DOHH2 (cell line): Measurements from ENCODE around the gene DEFB123.
"Not testable (repeated sequence)": the region's sequence is repeated elsewhere in the genome, so short reads cannot be mapped to it uniquely, and the experiment has no call there.

Experiments
- H3F3A ChIP-seq: fragments of 200-600 bp; sonication (generic), shearing (Covaris generic); 2 replicates; pipeline ENCODE4 v1.6.0; 2016; ENCODE audit warnings: antibody characterized with exemption, mild to moderate bottlenecking; ENCODE audit not compliant: control insufficient read depth, insufficient read depth
- H3K27ac ChIP-seq: fragments of 200-600 bp; sonication (generic); 2 replicates; pipeline ENCODE4 v1.5.1; 2014; ENCODE audit warnings: low read depth, mild to moderate bottlenecking, low read length, moderate library complexity
- H3K27me3 ChIP-seq: fragments of 200-600 bp; sonication (generic); 2 replicates; pipeline ENCODE4 v1.6.1; 2014; ENCODE audit warnings: mild to moderate bottlenecking, low read length, mixed read lengths; ENCODE audit not compliant: control insufficient read depth
- H3K36me3 ChIP-seq: fragments of 200-600 bp; sonication (generic); 2 replicates; pipeline ENCODE4 v1.6.1; 2014; ENCODE audit warnings: mild to moderate bottlenecking, low read length, moderate library complexity, mixed read lengths; ENCODE audit not compliant: control insufficient read depth
- H3K4me1 ChIP-seq: fragments of 200-600 bp; sonication (generic); 2 replicates; pipeline ENCODE4 v1.6.1; 2014; ENCODE audit warnings: mild to moderate bottlenecking, low read length, mixed read lengths; ENCODE audit not compliant: control insufficient read depth
- H3K4me2 ChIP-seq: fragments of 200-600 bp; sonication (generic); 2 replicates; pipeline ENCODE4 v1.6.0; 2014; ENCODE audit warnings: mild to moderate bottlenecking, low read length, moderate library complexity
- H3K4me3 ChIP-seq: fragments of 200-600 bp; sonication (generic); 2 replicates; pipeline ENCODE4 v1.5.1; 2014; ENCODE audit warnings: mild to moderate bottlenecking, low read length, mixed read lengths
- H3K79me2 ChIP-seq: fragments of 200-600 bp; sonication (generic); 2 replicates; pipeline ENCODE4 v1.6.1; 2014; ENCODE audit warnings: mild to moderate bottlenecking, low read length, mixed read lengths; ENCODE audit not compliant: control insufficient read depth
- H3K9me2 ChIP-seq: fragments of 200-600 bp; sonication (generic); replicated peaks from 2 replicates; pipeline ENCODE4 v1.6.1; 2014; ENCODE audit warnings: mild to moderate bottlenecking, low read length, mixed read lengths; ENCODE audit not compliant: control insufficient read depth
- H3K9me3 ChIP-seq: fragments of 200-600 bp; sonication (generic); 2 replicates; pipeline ENCODE4 v1.6.1; 2014; ENCODE audit warnings: antibody characterized with exemption, low read length, mixed read lengths; ENCODE audit not compliant: control insufficient read depth, insufficient read depth
- H4K20me1 ChIP-seq: fragments of 200-600 bp; sonication (generic); 2 replicates; pipeline ENCODE4 v1.6.0; 2014; ENCODE audit warnings: low read depth, mild to moderate bottlenecking, antibody characterized with exemption, low read length, moderate library complexity; ENCODE audit not compliant: control insufficient read depth, insufficient read depth
- CTCF ChIP-seq: fragments of 200-600 bp; sonication (generic); IDR thresholded peaks from one replicate; pipeline ENCODE4 v1.5.1; 2014; ENCODE audit warnings: antibody characterized with exemption, mild to moderate bottlenecking, low read depth, low read length; ENCODE audit not compliant: poor library complexity, severe bottlenecking
- EZH2phosphoT487 ChIP-seq: fragments of 200-600 bp; sonication (generic); IDR thresholded peaks from 2 replicates; pipeline ENCODE4 v1.6.1; 2017; ENCODE audit warnings: borderline replicate concordance, mild to moderate bottlenecking, antibody characterized with exemption, low read length, moderate library complexity, mixed read lengths

The DEFB123 gene

DNA sequence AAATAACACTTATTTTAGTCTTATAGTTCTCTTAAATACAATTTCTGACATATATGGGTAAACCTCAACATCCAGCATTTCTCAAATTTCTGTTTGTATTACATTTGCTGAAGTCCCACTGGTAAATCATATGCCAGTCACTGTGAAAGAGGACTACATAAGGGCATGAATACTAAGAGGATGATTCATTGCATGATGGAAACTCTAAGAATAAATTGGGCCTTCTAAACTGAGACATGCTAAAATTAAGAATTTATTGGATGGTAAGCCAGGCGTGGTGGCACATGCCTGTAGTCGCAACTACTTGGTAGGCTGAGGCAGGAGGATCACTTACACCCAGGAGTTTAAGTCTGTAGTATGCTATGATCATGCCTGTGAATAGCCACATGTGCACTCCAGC is 12.1 kb downstream of the DEFB123 start:
- H3F3A ChIP-seq: no peaks in the 10 kb centered on the region
- no peak overlapping the region for H3K4me2 ChIP-seq
- peaks cover 7% of the 10 kb centered on the region for H3K4me1 ChIP-seq
- no peaks in the 10 kb centered on the region for H3K9me3 ChIP-seq
- no peak for TF ChIP-seq CTCF
- no peaks in the 10 kb centered on the region for H4K20me1 ChIP-seq
- H3K4me3 ChIP-seq: no peak overlapping the region
- H3K36me3 ChIP-seq: no peaks in the 10 kb centered on the region
- H3K27me3 ChIP-seq: peaks cover 3% of the 10 kb centered on the region; the same call in 1 of the 2 replicates
- H3K79me2 ChIP-seq: no peaks in the 10 kb centered on the region
- H3K27ac ChIP-seq: no peak overlapping the region
- no peaks in the 10 kb centered on the region for H3K9me2 ChIP-seq

DNA sequence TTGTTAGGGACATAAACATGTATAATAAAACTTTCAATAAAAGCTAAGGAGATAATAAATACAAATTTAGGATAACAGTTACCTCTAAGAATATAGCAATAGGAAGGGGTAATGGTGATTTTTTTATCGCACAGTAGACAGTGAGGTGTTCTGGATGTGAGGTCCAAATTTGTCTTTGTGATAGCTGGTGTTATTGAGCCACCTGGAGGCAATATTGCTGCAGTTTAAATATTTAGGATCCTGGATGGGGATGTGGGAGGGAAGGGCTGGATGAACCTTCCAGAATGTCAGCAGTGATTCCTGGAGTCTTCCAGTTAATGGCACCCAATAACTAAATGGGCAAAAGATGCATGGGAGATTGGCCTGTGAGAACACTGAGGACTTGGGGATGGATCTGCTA is 13.9 kb downstream of the DEFB123 start:
- Histone ChIP-seq H3K27ac (no peak overlapping the region), H3F3A (no peaks in the 10 kb centered on the region), H3K36me3 (no peaks in the 10 kb centered on the region), H4K20me1 (no peaks in the 10 kb centered on the region), H3K27me3 (peaks cover 3% of the 10 kb centered on the region; the same call in 1 of the 2 replicates), H3K4me2 (no peak overlapping the region), H3K9me2 (no peaks in the 10 kb centered on the region), H3K9me3 (no peaks in the 10 kb centered on the region), H3K4me1 (peaks cover 7% of the 10 kb centered on the region), H3K79me2 (no peaks in the 10 kb centered on the region), H3K4me3 (no peak overlapping the region)
- TF ChIP-seq EZH2phosphoT487: no peak
- TF ChIP-seq CTCF: no peak

DNA sequence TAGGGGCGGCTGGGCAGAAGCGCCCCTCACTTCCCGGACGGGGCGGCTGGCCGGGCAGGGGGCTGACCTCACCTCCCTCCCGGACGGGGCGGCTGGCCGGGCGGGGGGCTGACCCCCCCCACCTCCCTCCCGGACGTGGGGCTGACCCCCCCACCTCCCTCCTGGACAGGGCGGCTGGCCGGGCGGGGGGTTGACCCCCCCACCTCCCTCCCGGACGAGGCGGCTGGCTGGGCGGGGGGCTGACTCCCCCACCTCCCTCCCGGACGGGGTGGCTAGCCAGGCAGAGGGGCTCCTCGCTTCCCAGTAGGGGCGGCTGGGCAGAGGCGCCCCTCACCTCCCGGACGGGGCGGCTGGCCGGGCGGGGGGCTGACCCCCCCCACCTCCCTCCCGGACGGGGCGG is 30.5 kb downstream of the DEFB123 start:
- not testable (repeated sequence) for H3K9me3 ChIP-seq

DNA sequence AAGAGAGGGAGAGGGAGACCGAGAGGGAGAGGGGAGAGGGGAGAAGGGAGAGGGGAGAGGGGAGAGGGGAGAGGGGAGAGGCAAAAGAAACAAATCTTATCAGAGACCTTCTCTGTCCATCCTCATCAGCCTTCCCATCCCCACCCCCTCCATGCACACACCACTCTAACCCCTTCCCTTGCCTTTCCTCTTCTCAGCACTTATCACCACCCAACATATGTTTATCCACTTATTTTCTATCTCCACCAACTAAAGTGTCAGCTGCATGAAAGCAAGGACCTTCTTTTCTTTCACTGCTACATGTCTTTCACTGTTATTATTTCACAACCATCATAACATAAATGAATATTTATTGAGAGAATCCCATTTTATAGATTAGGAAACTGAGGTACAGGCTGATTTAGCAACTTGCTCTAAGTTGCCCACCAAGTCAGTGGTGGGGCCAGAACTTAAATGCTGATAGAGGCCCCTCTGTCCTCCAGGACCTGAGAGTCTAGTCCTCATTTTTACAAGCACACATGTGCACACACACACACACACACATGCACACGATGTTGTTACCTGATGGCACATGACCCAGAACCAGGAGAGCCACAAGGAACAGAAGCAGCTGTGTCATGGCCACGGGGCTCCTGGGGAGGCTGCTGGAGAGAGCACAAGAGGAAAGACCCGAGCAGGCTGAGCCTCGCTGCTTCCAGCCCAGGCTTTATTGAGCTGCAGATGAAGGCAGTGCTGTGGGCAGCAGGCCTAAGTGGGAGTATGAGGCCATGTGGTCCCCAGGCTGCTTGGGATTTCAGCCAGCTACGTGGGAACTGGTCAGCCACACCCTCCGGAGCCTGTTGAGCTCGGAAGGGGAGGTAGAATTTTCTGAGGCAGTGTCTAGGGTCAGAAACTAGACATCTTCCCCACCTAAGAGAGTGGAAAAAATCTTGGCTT is 32.2 kb downstream of the DEFB123 start:
- Histone ChIP-seq H3K4me1 (peaks cover 21% of the 10 kb centered on the region), H3K4me3 (no peak overlapping the region), H3K36me3 (no peaks in the 10 kb centered on the region), H3K27me3 (0 out of 2 replicates have a peak, but pooled peaks cover 9% of the 10 kb centered on the region), H3F3A (no peaks in the 10 kb centered on the region), H3K4me2 (no peak overlapping the region), H3K9me2 (no peaks in the 10 kb centered on the region), H3K27ac (no peak overlapping the region), H4K20me1 (no peaks in the 10 kb centered on the region), H3K9me3 (no peaks in the 10 kb centered on the region), H3K79me2 (no peaks in the 10 kb centered on the region)
- TF ChIP-seq EZH2phosphoT487 (no peak), CTCF (no peak)

More for the DNA sequence above, 30.5 kb downstream of the DEFB123 start:
- not testable (repeated sequence) for H3K4me2 ChIP-seq, H4K20me1 ChIP-seq, H3K36me3 ChIP-seq, H3K27me3 ChIP-seq, H3K79me2 ChIP-seq, H3K4me3 ChIP-seq, H3F3A ChIP-seq, H3K27ac ChIP-seq, H3K9me2 ChIP-seq
- H3K4me1 ChIP-seq: peaks cover 21% of the 10 kb centered on the region
